K562 (cell line): ENCODE data around the gene COL6A1. TPM values are rescaled to one million over a fixed set of nuclear protein-coding genes. Genes with fewer than 3 reads are reported as not detected.

ENCODE experiments used
- ATAC-seq: fragments of 200-7000 bp; cut with Tn5 transposase; 3 replicates; pipeline ENCODE4 v1.9.1; 2020; ENCODE audit warnings: moderate library complexity
- BruUV-seq: library from RNA; stranded (reverse); fragments of 400-500 nt; replicated peaks from 2 replicates; lab custom pipeline; 2021; lab: Mats Ljungman, UMichigan
- CTCF ChIA-PET: fragments of 300-600 bp; formaldehyde crosslinking; extraction: SDS; loops from one replicate; lab custom pipeline; 2021; ENCODE audit warnings: low intra/inter-chr PET ratio; lab: Yijun Ruan, JAX
- POLR2A ChIA-PET: fragments of 300-600, 350-650 bp; sonication (Branson Sonifier 250); formaldehyde crosslinking; extraction: SDS; loops from one replicate; lab custom pipeline; 2021; ENCODE audit warnings: antibody characterized with exemption, inconsistent platforms; lab: Yijun Ruan, JAX
- DNase-seq, 4 experiments: peaks; one replicate each; pipeline versions ENCODE4 v3.0.0 to v3.0.0-alpha.2; 2011 to 2018; ENCODE audit warnings: low spot score in 3 of 4, mixed read lengths in 3 of 4; ENCODE audit errors: extremely low read depth in 1 of 4
- FAIRE-seq: peaks from 2 replicates; lab custom pipeline; 2011; peaks lifted over from hg19 to GRCh38; lab: Jason Lieb, UNC
- H2AFZ ChIP-seq: 2 replicates; pipeline ENCODE4 v1.6.0; 2011; ENCODE audit warnings: low read depth, low read length, control low read depth, inconsistent platforms
- H3K27ac ChIP-seq: fragments of 200-600 bp; 3 replicates; pipeline ENCODE4 v1.8.0; 2011; ENCODE audit warnings: low read depth, mild to moderate bottlenecking, control low read depth, inconsistent platforms, low read length, moderate library complexity, mixed read lengths; ENCODE audit errors: extremely low read depth
- H3K27me3 ChIP-seq, 2 experiments: fragments of 300-600 bp in 1 of 2; 2 replicates in 1 of 2; 3 replicates in 1 of 2; pipeline versions ENCODE4 v1.6.0 to v1.8.0; 2011; ENCODE audit warnings: inconsistent platforms in 2 of 2, low read length in 2 of 2, mild to moderate bottlenecking in 1 of 2, mixed read lengths in 1 of 2, moderate library complexity in 1 of 2; ENCODE audit not compliant: control insufficient read depth in 2 of 2, insufficient read depth in 2 of 2
- H3K36me3 ChIP-seq: fragments of 300-600 bp; 3 replicates; pipeline ENCODE4 v1.8.0; 2011; ENCODE audit warnings: mild to moderate bottlenecking, low read length, inconsistent platforms; ENCODE audit not compliant: control insufficient read depth, insufficient read depth
- H3K4me1 ChIP-seq, 2 experiments: fragments of 200-600 bp in 1 of 2; replicated peaks in 1 of 2; 2 replicates in 1 of 2; 3 replicates in 1 of 2; pipeline versions ENCODE4 v1.5.1 to v1.8.0; 2011; ENCODE audit warnings: inconsistent platforms in 2 of 2, low read length in 2 of 2, mild to moderate bottlenecking in 1 of 2, mixed read lengths in 1 of 2, moderate library complexity in 1 of 2; ENCODE audit not compliant: control insufficient read depth in 2 of 2, insufficient read depth in 2 of 2
- H3K4me2 ChIP-seq: 2 replicates; pipeline ENCODE4 v1.6.1; 2011; ENCODE audit warnings: low read length, control low read depth, inconsistent platforms, mixed read lengths; ENCODE audit not compliant: insufficient read depth
- H3K4me3 ChIP-seq: fragments of 200-600 bp; sonication (generic), shearing (Covaris generic); 2 replicates; pipeline ENCODE4 v1.5.1; 2016; ENCODE audit warnings: control low read depth, inconsistent platforms
- H3K79me2 ChIP-seq: fragments of 200-600 bp; 3 replicates; pipeline ENCODE4 v1.8.0; 2011; ENCODE audit warnings: low read length, inconsistent platforms; ENCODE audit not compliant: control insufficient read depth, insufficient read depth
- H3K9ac ChIP-seq, 2 experiments: 2 replicates each; pipeline versions ENCODE4 v1.6.0 to v1.6.1; 2011; ENCODE audit warnings: low read depth in 2 of 2, low read length in 2 of 2, control low read depth in 1 of 2, inconsistent platforms in 1 of 2, mild to moderate bottlenecking in 1 of 2, mixed read lengths in 1 of 2; ENCODE audit not compliant: insufficient read depth in 1 of 2
- H3K9me1 ChIP-seq: one replicate; pipeline ENCODE4 v1.6.0; 2011; ENCODE audit warnings: inconsistent platforms, mild to moderate bottlenecking, low read length, moderate library complexity; ENCODE audit not compliant: control insufficient read depth, insufficient read depth
- H3K9me3 ChIP-seq: replicated peaks from 2 replicates; pipeline ENCODE4 v1.5.1; 2011; ENCODE audit warnings: low read depth, low read length, inconsistent platforms; ENCODE audit not compliant: control insufficient read depth, insufficient read depth
- H4K20me1 ChIP-seq: replicated peaks from 2 replicates; pipeline ENCODE4 v1.6.1; 2011; ENCODE audit warnings: low read length, inconsistent platforms, mixed read lengths; ENCODE audit not compliant: control insufficient read depth, insufficient read depth
- CBX2 ChIP-seq: fragments of 200-600 bp; sonication (generic); IDR thresholded peaks from one replicate; pipeline ENCODE4 v1.6.1; 2012; ENCODE audit warnings: mild to moderate bottlenecking, low read length, inconsistent platforms; ENCODE audit not compliant: insufficient read depth, poor library complexity, severe bottlenecking
- EZH2 ChIP-seq: IDR thresholded peaks from 2 replicates; pipeline ENCODE4 v1.6.1; 2012; ENCODE audit warnings: low read depth, mild to moderate bottlenecking, inconsistent platforms, low read length, borderline replicate concordance
- FOSL1 ChIP-seq: fragments of 200-800 bp; sonication (Bioruptor generic); conservative IDR thresholded peaks from 2 replicates; pipeline ENCODE4 v1.6.1; 2016; ENCODE audit warnings: missing genetic modification characterization, missing compliant biosample characterization
- FOXA3 ChIP-seq, 2 experiments: fragments of 450-650 bp in 1 of 2; sonication (generic) in 1 of 2; formaldehyde crosslinking; IDR thresholded peaks in 1 of 2; conservative IDR thresholded peaks in 1 of 2; 2 replicates each; pipeline versions ENCODE4 v1.4.0 to v1.8.0; 2020 to 2022; ENCODE audit warnings: mild to moderate bottlenecking in 2 of 2, missing genetic modification reagents in 1 of 2
- FOXM1 ChIP-seq, 2 experiments: fragments of 450-650 bp in 1 of 2; sonication (generic) in 1 of 2; formaldehyde crosslinking in 1 of 2; IDR thresholded peaks; 2 replicates each; pipeline versions ENCODE4 v1.6.1 to v1.9.0; 2017 to 2022; ENCODE audit warnings: low read depth in 2 of 2, mild to moderate bottlenecking in 2 of 2, missing genetic modification reagents in 1 of 2, moderate library complexity in 1 of 2
- KLF13 ChIP-seq: fragments of 450-650 bp; IDR thresholded peaks from 2 replicates; pipeline ENCODE4 v1.6.1; 2016; ENCODE audit warnings: missing genetic modification characterization, low read depth, mild to moderate bottlenecking, missing compliant biosample characterization, moderate library complexity, borderline replicate concordance
- MEF2A ChIP-seq: IDR thresholded peaks from 2 replicates; pipeline ENCODE4 v1.6.1; 2011; ENCODE audit warnings: low read depth, mild to moderate bottlenecking, low read length, moderate library complexity; ENCODE audit not compliant: control insufficient read depth
- MLLT1 ChIP-seq, 2 experiments: fragments of 450-650 bp; IDR thresholded peaks; 2 replicates each; pipeline ENCODE4 v1.6.1; 2016
- NCOA4 ChIP-seq: fragments of 450-650 bp; IDR thresholded peaks from 2 replicates; pipeline ENCODE4 v1.6.1; 2018; ENCODE audit warnings: mild to moderate bottlenecking; ENCODE audit not compliant: partially characterized antibody
- PBX2 ChIP-seq, 2 experiments: IDR thresholded peaks in 1 of 2; conservative IDR thresholded peaks in 1 of 2; 2 replicates each; pipeline ENCODE4 v1.6.1; 2016; ENCODE audit warnings: low read depth in 2 of 2, mild to moderate bottlenecking in 1 of 2, missing compliant biosample characterization in 1 of 2, missing genetic modification characterization in 1 of 2, moderate library complexity in 1 of 2
- SLC30A9 ChIP-seq: fragments of 250-450 bp; sonication (Bioruptor Pico); IDR thresholded peaks from 2 replicates; pipeline ENCODE4 v1.8.0; 2022; ENCODE audit warnings: mild to moderate bottlenecking, moderate library complexity
- TOE1 ChIP-seq, 2 experiments: fragments of 450-650 bp in 1 of 2; sonication (generic) in 1 of 2; formaldehyde crosslinking in 1 of 2; IDR thresholded peaks; 2 replicates each; pipeline versions ENCODE4 v1.7.1 to v1.8.0; 2016 to 2022; ENCODE audit warnings: borderline replicate concordance in 2 of 2, mild to moderate bottlenecking in 2 of 2, antibody characterized with exemption in 1 of 2, inconsistent platforms in 1 of 2, low read depth in 1 of 2, missing genetic modification reagents in 1 of 2, moderate library complexity in 1 of 2
- TRIM24 ChIP-seq, 2 experiments: fragments of 450-650 bp; IDR thresholded peaks; 2 replicates each; pipeline ENCODE4 v1.6.1; 2016
- WGBS: fragments of 100-300 bp; shearing (Covaris generic); methylation state at CpG from one replicate; pipeline ENCODE4 v1.1.6; 2016; ENCODE audit warnings: low coverage, mixed read lengths; ENCODE audit not compliant: insufficient coverage; ENCODE audit errors: missing lambda C conversion rate; 5-methylcytosine and 5-hydroxymethylcytosine counted together
- in situ Hi-C: fragments of 300-500 bp; cut with MboI; formaldehyde crosslinking; loops from 4 replicates; pipeline ENCODE4 v1.15.0; 2018; ENCODE audit warnings: inconsistent platforms, mixed read lengths
- intact Hi-C: fragments of 100-400 bp; cut with micrococcal nuclease; formaldehyde crosslinking; loops from 2 replicates; pipeline ENCODE4 v1.14.2; 2022
- polyA plus RNA-seq, 8 experiments: library from polyadenylated mRNA; depleted of rRNA in 4 of 8; stranded (reverse) in 5 of 8; unstranded in 3 of 8; fragments of >200 nt; fragmentation: Nextera tagmentation in 2 of 8; fragmentation: Illumina TruSeq in 1 of 8; extraction: Ambion mirVana in 2 of 8; extraction: Trizol in 1 of 8; gene quantifications; 2 replicates each; pipeline versions ENCODE4 v1.2.1 to v1.2.3, GENCODE V29; 2011 to 2014; ENCODE audit warnings: inconsistent platforms in 1 of 8, missing spikeins in 1 of 8
- total RNA-seq, 7 experiments: library from RNA; depleted of rRNA in 6 of 7; stranded (reverse); fragments of >200 nt in 6 of 7; fragmentation: Illumina TruSeq in 2 of 7; extraction: Trizol in 2 of 7; gene quantifications; 2 replicates each; pipeline versions ENCODE4 v1.2.1 to v1.2.3, GENCODE V29; 2011 to 2021; ENCODE audit warnings: low replicate concordance in 1 of 7

COL6A1 gene
- total and polyA plus RNA-seq, 9 of the 15 experiments (the other 6 are each of a cell fraction or from before 2014, with no cell fraction given), result 0.07 to 1.3 (median 0.14) TPM; not detected in 3

- Histone ChIP-seq H3K79me2 (no peaks in the 10 kb centered on the region), H3K9ac (peak overlapping the region in 1 of 2 experiments; percentile 84; a peak in 2 of 4 replicates), H3K4me1 (peaks cover 0 to 56% of the 10 kb centered on the region in 2 experiments; a peak in 4 of 5 replicates), H2AFZ (peak overlapping the region; percentile 70), H3K4me3 (peak overlapping the region; percentile 14), H4K20me1 (peaks cover 6% of the 10 kb centered on the region; the same call in 1 of the 2 replicates), H3K9me1 (no peaks in the 10 kb centered on the region), H3K27ac (no peak overlapping the region), H3K36me3 (no peaks in the 10 kb centered on the region), H3K4me2 (peak overlapping the region; percentile 57), H3K27me3 (peaks cover 29 to 51% of the 10 kb centered on the region in 2 experiments), H3K9me3 (no peaks in the 10 kb centered on the region)
- ATAC-seq, result peak; percentile 36
- DNase-seq, result peak in 3 of 4 experiments; percentile 42 to 66 (median 55)
- in situ Hi-C loops, result no loop called here
- CTCF ChIA-PET, result interaction anchor here (0.6 kb wide), 1 partner anchor 12 kb away, joined by 3 read pairs; no protein-coding TSS in a partner anchor
- 4% methylated on average over 48 of the region's 59 CpGs for WGBS
- FAIRE-seq, result peak; percentile 19
- no TSS peak for BruUV-seq
- POLR2A ChIA-PET, result interaction anchor here (0.6 to 1.3 kb wide), 4 partner anchors 7 to 169 kb away, joined by 3 to 5 read pairs (median 3); no protein-coding TSS in a partner anchor
- intact Hi-C loops, result loop anchor here (5.0 to 10.0 kb wide), 3 partner anchors 70 to 168 kb away; partner anchors contain the start of gene COL6A2
- TF ChIP-seq KLF13 (tag) (no peak), NCOA4 (no peak), SLC30A9 (CRISPR knock-in tag) (no peak), FOXA3 (CRISPR knock-in tag; conservative IDR thresholded peaks at IDR 0.05 in 1 of 2, IDR thresholded peaks at IDR 0.05 in 1 of 2) (peak in 1 of 2 experiments; percentile 44; a peak in 1 of 4 replicates), CBX2 (no peak), EZH2 (no peak; the same call in 1 of the 2 replicates), FOXM1 (IDR thresholded peaks at IDR 0.05; ENCODE audit: low read depth) (no peak), FOXM1 (CRISPR knock-in tag; IDR thresholded peaks at IDR 0.05; ENCODE audit: low read depth) (no peak), MEF2A (peak; percentile 76; the same call in 1 of the 2 replicates), FOSL1 (tag) (0 out of 2 replicates have a peak, but pooled peaks have one; percentile 29), TRIM24 (IDR thresholded peaks at IDR 0.05) (no peak), TOE1 (IDR thresholded peaks at IDR 0.05; ENCODE audit: borderline replicate concordance) (no peak), TOE1 (CRISPR knock-in tag; IDR thresholded peaks at IDR 0.05; ENCODE audit: borderline replicate concordance, low read depth) (no peak), PBX2 (CRISPR knock-in tag; IDR thresholded peaks at IDR 0.05; ENCODE audit: low read depth) (0 out of 2 replicates have a peak, but pooled peaks have one; percentile 16), PBX2 (tag; conservative IDR thresholded peaks at IDR 0.05; ENCODE audit: low read depth) (no peak), MLLT1 (IDR thresholded peaks at IDR 0.05) (0 out of 4 replicates have a peak, but pooled peaks of 1 of the 2 experiments have one; percentile 37)
Observed at GRCh38 chr21:45974073-45975019, 7.2 kb upstream of the COL6A1 start.
